Osteoblast (primary cell): Measurements from ENCODE around the gene MARK3. TPM values are rescaled to one million over a fixed set of nuclear protein-coding genes. Genes with fewer than 3 reads are reported as not detected.

Experiments used
- DNase-seq: peaks from one replicate; pipeline ENCODE4 v3.0.0; 2011; ENCODE audit warnings: low spot score, mixed read lengths; ENCODE audit not compliant: insufficient read length; ENCODE audit errors: missing footprints
- H2AFZ ChIP-seq: 2 replicates; pipeline ENCODE4 v1.6.0; 2011; ENCODE audit warnings: mild to moderate bottlenecking, low read length
- H3K27ac ChIP-seq: 2 replicates; pipeline ENCODE4 v1.5.1; 2011; ENCODE audit warnings: mild to moderate bottlenecking, low read depth, low read length, moderate library complexity
- H3K27me3 ChIP-seq: 2 replicates; pipeline ENCODE4 v1.6.0; 2012; ENCODE audit warnings: mild to moderate bottlenecking, control low read depth, inconsistent platforms, low read length, moderate library complexity; ENCODE audit not compliant: insufficient read depth
- H3K36me3 ChIP-seq: 2 replicates; pipeline ENCODE4 v1.5.1; 2011; ENCODE audit warnings: mild to moderate bottlenecking, low read length, control low read depth, moderate library complexity; ENCODE audit not compliant: insufficient read depth
- H3K4me1 ChIP-seq: 2 replicates; pipeline ENCODE4 v1.5.1; 2011; ENCODE audit warnings: mild to moderate bottlenecking, low read length, control low read depth, moderate library complexity; ENCODE audit not compliant: insufficient read depth
- H3K4me2 ChIP-seq: 2 replicates; pipeline ENCODE4 v1.6.0; 2011; ENCODE audit warnings: mild to moderate bottlenecking, low read length; ENCODE audit not compliant: insufficient read depth
- H3K4me3 ChIP-seq: fragments of 200-600 bp; sonication (generic); 3 replicates; pipeline ENCODE4 v1.5.1; 2012; ENCODE audit warnings: mild to moderate bottlenecking, low read length, inconsistent platforms; ENCODE audit not compliant: insufficient read depth
- H3K79me2 ChIP-seq: 2 replicates; pipeline ENCODE4 v1.6.0; 2012; ENCODE audit warnings: mild to moderate bottlenecking, low read length, control low read depth, inconsistent platforms; ENCODE audit not compliant: insufficient read depth
- H3K9me3 ChIP-seq: 2 replicates; pipeline ENCODE4 v1.5.1; 2011; ENCODE audit warnings: low read depth, low read length, control low read depth
- H4K20me1 ChIP-seq: 2 replicates; pipeline ENCODE4 v1.6.0; 2012; ENCODE audit warnings: mild to moderate bottlenecking, low read length, control low read depth; ENCODE audit not compliant: insufficient read depth
- CTCF ChIP-seq: IDR thresholded peaks from 2 replicates; pipeline ENCODE4 v1.5.1; 2011; ENCODE audit warnings: mild to moderate bottlenecking, low read depth, low read length, moderate library complexity; ENCODE audit errors: extremely low read depth
- total RNA-seq: library from RNA; depleted of rRNA; stranded (reverse); fragments of >200 nt; gene quantifications from 2 replicates; pipeline ENCODE4 v1.2.3, GENCODE V29; 2012

The MARK3 gene
- total RNA-seq, 1 donor: 101 TPM

- H3K9me3 ChIP-seq: no peaks in the 10 kb centered on the region
- H3K4me3 ChIP-seq: no peak overlapping the region
- no peak overlapping the region for H3K27ac ChIP-seq
- peaks cover 55% of the 10 kb centered on the region for H3K79me2 ChIP-seq
- H2AFZ ChIP-seq: no peak overlapping the region
- peaks cover 15% of the 10 kb centered on the region for H3K4me1 ChIP-seq
- DNase-seq: no peak
- peaks cover 61% of the 10 kb centered on the region for H4K20me1 ChIP-seq
- no peak overlapping the region for H3K4me2 ChIP-seq
- no peak for TF ChIP-seq CTCF
- peaks cover 93% of the 10 kb centered on the region for H3K36me3 ChIP-seq
- H3K27me3 ChIP-seq: no peaks in the 10 kb centered on the region
Measured at GRCh38 chr14:103339561-103339960, 45.7 kb upstream of the MARK3 start.

GRCh38 chr14:103340480-103341212 lies 44.6 kb upstream of the MARK3 start:
- H4K20me1 ChIP-seq: peaks cover 55% of the 10 kb centered on the region
- no peak for TF ChIP-seq CTCF

GRCh38 chr14:103341250-103342129 lies 43.7 kb upstream of the MARK3 start:
- TF ChIP-seq CTCF: no peak
- no peak overlapping the region for H3K4me3 ChIP-seq
- H3K79me2 ChIP-seq: peaks cover 36% of the 10 kb centered on the region
- H3K36me3 ChIP-seq: peaks cover 85% of the 10 kb centered on the region
- H4K20me1 ChIP-seq: peaks cover 47% of the 10 kb centered on the region
- peaks cover 15% of the 10 kb centered on the region for H3K4me1 ChIP-seq
- no peak for DNase-seq
- no peak overlapping the region for H2AFZ ChIP-seq
- no peaks in the 10 kb centered on the region for H3K9me3 ChIP-seq
- no peak overlapping the region for H3K4me2 ChIP-seq
- H3K27me3 ChIP-seq: no peaks in the 10 kb centered on the region
- no peak overlapping the region for H3K27ac ChIP-seq

More at GRCh38 chr14:103340480-103341212, 44.6 kb upstream of the MARK3 start:
- Histone ChIP-seq H3K4me3 (no peak overlapping the region), H3K36me3 (peaks cover 94% of the 10 kb centered on the region), H3K27me3 (no peaks in the 10 kb centered on the region), H3K79me2 (peaks cover 44% of the 10 kb centered on the region), H2AFZ (no peak overlapping the region), H3K9me3 (no peaks in the 10 kb centered on the region), H3K27ac (no peak overlapping the region), H3K4me2 (no peak overlapping the region), H3K4me1 (peaks cover 19% of the 10 kb centered on the region)
- DNase-seq: no peak
